GM12878 (cell line): ENCODE data around the gene IMMP2L. TPM values are rescaled to one million over a fixed set of nuclear protein-coding genes. Genes with fewer than 3 reads are reported as not detected.

Experiments
- ATAC-seq: fragments of 200-7000 bp; cut with Tn5 transposase; 3 replicates; pipeline ENCODE4 v1.9.1; 2020; ENCODE audit warnings: mild to moderate bottlenecking, moderate library complexity
- BruUV-seq: library from RNA; stranded (reverse); fragments of 400-500 nt; replicated peaks from 2 replicates; lab custom pipeline; 2021; lab: Mats Ljungman, UMichigan
- CTCF ChIA-PET: fragments of 300-600 bp; sonication (Branson Sonifier 250); formaldehyde crosslinking; extraction: SDS; loops from one replicate; lab custom pipeline; 2021; ENCODE audit warnings: inconsistent platforms; lab: Yijun Ruan, JAX
- POLR2A ChIA-PET: fragments of 350-600 bp; formaldehyde crosslinking; extraction: SDS; loops from one replicate; lab custom pipeline; 2021; ENCODE audit warnings: inconsistent platforms; lab: Charles Lee
- RAD21 ChIA-PET: fragments of 300-600 bp; sonication (Branson Sonifier 250); formaldehyde crosslinking; loops from one replicate; lab custom pipeline; 2023; ENCODE audit warnings: antibody characterized with exemption; ENCODE audit not compliant: unreplicated experiment; lab: Charles Lee
- SMC1A ChIA-PET: fragments of 300-600 bp; sonication (Branson Sonifier 250); formaldehyde crosslinking; loops from one replicate; lab custom pipeline; 2023; ENCODE audit not compliant: unreplicated experiment, uncharacterized antibody; lab: Charles Lee
- DNase-seq: peaks from one replicate; pipeline ENCODE4 v3.0.0-alpha.2; 2011; ENCODE audit warnings: low read depth, low spot score
- FAIRE-seq: peaks from 3 replicates; lab custom pipeline; 2011; peaks lifted over from hg19 to GRCh38; lab: Jason Lieb, UNC
- H2AFZ ChIP-seq: 2 replicates; pipeline ENCODE4 v1.6.0; 2011; ENCODE audit warnings: low read depth, low read length, control low read depth; ENCODE audit not compliant: control insufficient read depth
- H3K27ac ChIP-seq: 2 replicates; pipeline ENCODE4 v1.5.1; 2011; ENCODE audit warnings: control low read depth; ENCODE audit not compliant: control insufficient read depth, insufficient read depth
- H3K27me3 ChIP-seq, 2 experiments: replicated peaks in 1 of 2; 2 replicates each; pipeline versions ENCODE4 v1.6.0 to v1.6.1; 2011; ENCODE audit warnings: low read length in 1 of 2; ENCODE audit not compliant: control insufficient read depth in 2 of 2, insufficient read depth in 2 of 2
- H3K36me3 ChIP-seq, 2 experiments: 2 replicates each; pipeline ENCODE4 v1.5.1; 2011; ENCODE audit warnings: low read length in 1 of 2; ENCODE audit not compliant: control insufficient read depth in 2 of 2, insufficient read depth in 2 of 2
- H3K4me1 ChIP-seq: 2 replicates; pipeline ENCODE4 v1.6.1; 2011; ENCODE audit warnings: mild to moderate bottlenecking, low read length, moderate library complexity, mixed read lengths; ENCODE audit not compliant: control insufficient read depth, insufficient read depth
- H3K4me2 ChIP-seq: 2 replicates; pipeline ENCODE4 v1.6.0; 2011; ENCODE audit warnings: control low read depth; ENCODE audit not compliant: control insufficient read depth, insufficient read depth
- H3K4me3 ChIP-seq: fragments of 200-600 bp; sonication (generic); 2 replicates; pipeline ENCODE4 v1.5.1; 2016
- H3K79me2 ChIP-seq: 2 replicates; pipeline ENCODE4 v1.6.0; 2011; ENCODE audit warnings: low read length; ENCODE audit not compliant: control insufficient read depth, insufficient read depth
- H3K9ac ChIP-seq: 2 replicates; pipeline ENCODE4 v1.8.0; 2011; ENCODE audit warnings: low read length, control low read depth, mixed read lengths; ENCODE audit not compliant: control insufficient read depth, insufficient read depth
- H3K9me3 ChIP-seq: replicated peaks from 3 replicates; pipeline ENCODE4 v1.5.1; 2011; ENCODE audit warnings: mild to moderate bottlenecking, low read length; ENCODE audit not compliant: control insufficient read depth, insufficient read depth
- H4K20me1 ChIP-seq: 2 replicates; pipeline ENCODE4 v1.6.0; 2011; ENCODE audit not compliant: control insufficient read depth, insufficient read depth
- CHD1 ChIP-seq: IDR thresholded peaks from 2 replicates; pipeline ENCODE4 v1.6.1; 2012; ENCODE audit warnings: low read depth, low read length, improper control_type of control experiment
- CREB1 ChIP-seq: IDR thresholded peaks from 2 replicates; pipeline ENCODE4 v1.6.1; 2012; ENCODE audit warnings: low read depth, mild to moderate bottlenecking, inconsistent platforms
- DPF2 ChIP-seq: fragments of 450-650 bp; IDR thresholded peaks from 2 replicates; pipeline ENCODE4 v1.6.1; 2017; ENCODE audit warnings: mild to moderate bottlenecking
- EED ChIP-seq: sonication (generic); IDR thresholded peaks from 2 replicates; pipeline ENCODE4 v1.6.1; 2016; ENCODE audit warnings: antibody characterized with exemption, low read depth
- IRF4 ChIP-seq: IDR thresholded peaks from 2 replicates; pipeline ENCODE4 v1.6.1; 2011; ENCODE audit warnings: low read depth, low read length
- MYC ChIP-seq: IDR thresholded peaks from 2 replicates; pipeline ENCODE4 v1.6.1; 2011; ENCODE audit warnings: mild to moderate bottlenecking, low read length, moderate library complexity, inconsistent platforms; ENCODE audit not compliant: insufficient read depth, insufficient replicate concordance, insufficient read length, severe bottlenecking
- NRF1 ChIP-seq: conservative IDR thresholded peaks from 2 replicates; pipeline ENCODE4 v1.6.1; 2011; ENCODE audit warnings: mild to moderate bottlenecking, low read depth, low read length, improper control_type of control experiment
- SP1 ChIP-seq: IDR thresholded peaks from one replicate; pipeline ENCODE4 v1.6.1; 2011; ENCODE audit warnings: low read depth, low read length
- SREBF1 ChIP-seq: IDR thresholded peaks from 2 replicates; pipeline ENCODE4 v1.6.1; 2012; ENCODE audit warnings: mild to moderate bottlenecking, low read length
- TBL1XR1 ChIP-seq: IDR thresholded peaks from 2 replicates; pipeline ENCODE4 v1.6.1; 2012; ENCODE audit warnings: low read depth, low read length, improper control_type of control experiment
- ZNF24 ChIP-seq: fragments of 450-650 bp; IDR thresholded peaks from 2 replicates; pipeline ENCODE4 v1.6.1; 2017; ENCODE audit warnings: antibody characterized with exemption, mild to moderate bottlenecking
- WGBS: methylation state at CpG from one replicate; pipeline ENCODE4 v1.1.6; 2016; ENCODE audit warnings: low lambda C conversion rate; ENCODE audit not compliant: insufficient replicate concordance, insufficient coverage; ENCODE audit errors: missing lambda C conversion rate; 5-methylcytosine and 5-hydroxymethylcytosine counted together
- in situ Hi-C: fragments of 300-500 bp; cut with MboI; formaldehyde crosslinking; loops from 9 replicates; pipeline ENCODE4 v1.14.3; 2018; ENCODE audit warnings: mixed read lengths
- intact Hi-C: fragments of 100-400 bp; cut with micrococcal nuclease; formaldehyde crosslinking; loops from one replicate; pipeline ENCODE4 v1.14.2; 2022; ENCODE audit not compliant: unreplicated experiment
- polyA plus RNA-seq, 11 experiments: library from polyadenylated mRNA; depleted of rRNA in 4 of 11; unstranded in 6 of 11; stranded (reverse) in 5 of 11; fragments of >200 nt; fragmentation: Nextera tagmentation in 4 of 11; fragmentation: Illumina TruSeq in 1 of 11; extraction: Ambion mirVana in 4 of 11; extraction: Trizol in 1 of 11; gene quantifications; 1 replicate in 1 of 11; 2 replicates in 10 of 11; pipeline versions ENCODE4 v1.2.1 to v1.2.3, GENCODE V29; 2011 to 2016; ENCODE audit warnings: inconsistent platforms in 2 of 11, missing spikeins in 2 of 11, low read depth in 1 of 11
- total RNA-seq, 4 experiments: library from RNA; depleted of rRNA in 3 of 4; stranded (reverse); fragments of >200 nt in 3 of 4; fragmentation: Illumina TruSeq in 1 of 4; extraction: Trizol in 1 of 4; gene quantifications; 2 replicates each; pipeline versions ENCODE4 v1.2.1 to v1.2.3, GENCODE V29; 2013 to 2021
- TF ChIP-seq, protein P1 (sequence below): fragments of 450-650 bp; IDR thresholded peaks from 2 replicates; pipeline ENCODE4 v1.6.1; 2017; ENCODE audit warnings: mild to moderate bottlenecking, moderate library complexity
- TF ChIP-seq, protein P2 (sequence below): fragments of 450-650 bp; IDR thresholded peaks from 2 replicates; pipeline ENCODE4 v1.6.1; 2017; ENCODE audit warnings: borderline replicate concordance
- TF ChIP-seq, protein P3 (sequence below): IDR thresholded peaks from 2 replicates; pipeline ENCODE4 v1.6.1; 2012; ENCODE audit warnings: improper control_type of control experiment, low read depth, low read length; ENCODE audit not compliant: insufficient replicate concordance

The IMMP2L gene
- total and polyA plus RNA-seq, 10 of the 15 experiments (the other 5 are each of a cell fraction or from before 2014, with no cell fraction given): 12.6 to 46.3 (median 19.6) TPM

DNA sequence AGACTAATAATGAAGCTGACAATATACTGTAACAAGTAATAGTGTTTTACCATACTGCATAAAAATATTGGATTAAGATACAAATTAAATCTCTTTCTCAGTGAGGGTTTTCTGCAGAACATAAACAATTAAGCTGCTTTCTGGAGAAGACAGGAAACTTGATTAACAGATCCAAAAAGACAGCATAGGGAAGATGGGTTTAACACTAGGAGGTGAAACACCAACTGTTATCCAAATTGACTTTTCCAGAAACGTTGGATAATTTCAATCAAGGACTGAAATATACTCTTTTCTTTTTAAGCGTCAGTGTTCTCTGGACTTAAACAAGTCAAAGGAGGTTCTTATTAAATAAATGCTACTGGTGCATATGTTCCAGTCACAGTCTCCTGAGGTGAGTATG, 45.3 kb upstream of the IMMP2L start:
- no TSS peak for BruUV-seq
- RAD21 ChIA-PET: interaction anchor here (0.5 kb wide), 1 partner anchor 618 kb away, joined by 3 read pairs; no protein-coding TSS in a partner anchor
- intact Hi-C loops (no loop called here), in situ Hi-C loops (no loop called here)
- ATAC-seq (no peak), FAIRE-seq (no peak), DNase-seq (no peak)
- Histone ChIP-seq H4K20me1 (no peaks in the 10 kb centered on the region), H3K4me1 (no peaks in the 10 kb centered on the region), H3K4me2 (no peak overlapping the region), H3K9me3 (no peaks in the 10 kb centered on the region), H3K79me2 (no peaks in the 10 kb centered on the region), H3K27ac (no peak overlapping the region), H3K27me3 (no peaks in the 10 kb centered on the region), H2AFZ (no peak overlapping the region), H3K4me3 (no peak overlapping the region), H3K36me3 (no peaks in the 10 kb centered on the region), H3K9ac (no peak overlapping the region)
- SMC1A ChIA-PET: no interaction called here
- CTCF ChIA-PET: no interaction called here
- POLR2A ChIA-PET: no interaction called here
- WGBS: 50% methylated on average over 2 of the region's 2 CpGs
- no peak for TF ChIP-seq SP1
- TF ChIP-seq TBL1XR1: no peak
- TF ChIP-seq, protein P1, sequence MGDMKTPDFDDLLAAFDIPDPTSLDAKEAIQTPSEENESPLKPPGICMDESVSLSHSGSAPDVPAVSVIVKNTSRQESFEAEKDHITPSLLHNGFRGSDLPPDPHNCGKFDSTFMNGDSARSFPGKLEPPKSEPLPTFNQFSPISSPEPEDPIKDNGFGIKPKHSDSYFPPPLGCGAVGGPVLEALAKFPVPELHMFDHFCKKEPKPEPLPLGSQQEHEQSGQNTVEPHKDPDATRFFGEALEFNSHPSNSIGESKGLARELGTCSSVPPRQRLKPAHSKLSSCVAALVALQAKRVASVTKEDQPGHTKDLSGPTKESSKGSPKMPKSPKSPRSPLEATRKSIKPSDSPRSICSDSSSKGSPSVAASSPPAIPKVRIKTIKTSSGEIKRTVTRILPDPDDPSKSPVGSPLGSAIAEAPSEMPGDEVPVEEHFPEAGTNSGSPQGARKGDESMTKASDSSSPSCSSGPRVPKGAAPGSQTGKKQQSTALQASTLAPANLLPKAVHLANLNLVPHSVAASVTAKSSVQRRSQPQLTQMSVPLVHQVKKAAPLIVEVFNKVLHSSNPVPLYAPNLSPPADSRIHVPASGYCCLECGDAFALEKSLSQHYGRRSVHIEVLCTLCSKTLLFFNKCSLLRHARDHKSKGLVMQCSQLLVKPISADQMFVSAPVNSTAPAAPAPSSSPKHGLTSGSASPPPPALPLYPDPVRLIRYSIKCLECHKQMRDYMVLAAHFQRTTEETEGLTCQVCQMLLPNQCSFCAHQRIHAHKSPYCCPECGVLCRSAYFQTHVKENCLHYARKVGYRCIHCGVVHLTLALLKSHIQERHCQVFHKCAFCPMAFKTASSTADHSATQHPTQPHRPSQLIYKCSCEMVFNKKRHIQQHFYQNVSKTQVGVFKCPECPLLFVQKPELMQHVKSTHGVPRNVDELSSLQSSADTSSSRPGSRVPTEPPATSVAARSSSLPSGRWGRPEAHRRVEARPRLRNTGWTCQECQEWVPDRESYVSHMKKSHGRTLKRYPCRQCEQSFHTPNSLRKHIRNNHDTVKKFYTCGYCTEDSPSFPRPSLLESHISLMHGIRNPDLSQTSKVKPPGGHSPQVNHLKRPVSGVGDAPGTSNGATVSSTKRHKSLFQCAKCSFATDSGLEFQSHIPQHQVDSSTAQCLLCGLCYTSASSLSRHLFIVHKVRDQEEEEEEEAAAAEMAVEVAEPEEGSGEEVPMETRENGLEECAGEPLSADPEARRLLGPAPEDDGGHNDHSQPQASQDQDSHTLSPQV: no peak
- no peak for TF ChIP-seq ZNF24
- no peak for TF ChIP-seq CREB1
- TF ChIP-seq NRF1: no peak
- TF ChIP-seq SREBF1: no peak
- TF ChIP-seq DPF2: no peak
- TF ChIP-seq, protein P2, sequence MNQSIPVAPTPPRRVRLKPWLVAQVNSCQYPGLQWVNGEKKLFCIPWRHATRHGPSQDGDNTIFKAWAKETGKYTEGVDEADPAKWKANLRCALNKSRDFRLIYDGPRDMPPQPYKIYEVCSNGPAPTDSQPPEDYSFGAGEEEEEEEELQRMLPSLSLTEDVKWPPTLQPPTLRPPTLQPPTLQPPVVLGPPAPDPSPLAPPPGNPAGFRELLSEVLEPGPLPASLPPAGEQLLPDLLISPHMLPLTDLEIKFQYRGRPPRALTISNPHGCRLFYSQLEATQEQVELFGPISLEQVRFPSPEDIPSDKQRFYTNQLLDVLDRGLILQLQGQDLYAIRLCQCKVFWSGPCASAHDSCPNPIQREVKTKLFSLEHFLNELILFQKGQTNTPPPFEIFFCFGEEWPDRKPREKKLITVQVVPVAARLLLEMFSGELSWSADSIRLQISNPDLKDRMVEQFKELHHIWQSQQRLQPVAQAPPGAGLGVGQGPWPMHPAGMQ: no peak
- no peak for TF ChIP-seq IRF4
- TF ChIP-seq CHD1: no peak
- no peak for TF ChIP-seq EED
- TF ChIP-seq MYC: no peak
- TF ChIP-seq, protein P3, sequence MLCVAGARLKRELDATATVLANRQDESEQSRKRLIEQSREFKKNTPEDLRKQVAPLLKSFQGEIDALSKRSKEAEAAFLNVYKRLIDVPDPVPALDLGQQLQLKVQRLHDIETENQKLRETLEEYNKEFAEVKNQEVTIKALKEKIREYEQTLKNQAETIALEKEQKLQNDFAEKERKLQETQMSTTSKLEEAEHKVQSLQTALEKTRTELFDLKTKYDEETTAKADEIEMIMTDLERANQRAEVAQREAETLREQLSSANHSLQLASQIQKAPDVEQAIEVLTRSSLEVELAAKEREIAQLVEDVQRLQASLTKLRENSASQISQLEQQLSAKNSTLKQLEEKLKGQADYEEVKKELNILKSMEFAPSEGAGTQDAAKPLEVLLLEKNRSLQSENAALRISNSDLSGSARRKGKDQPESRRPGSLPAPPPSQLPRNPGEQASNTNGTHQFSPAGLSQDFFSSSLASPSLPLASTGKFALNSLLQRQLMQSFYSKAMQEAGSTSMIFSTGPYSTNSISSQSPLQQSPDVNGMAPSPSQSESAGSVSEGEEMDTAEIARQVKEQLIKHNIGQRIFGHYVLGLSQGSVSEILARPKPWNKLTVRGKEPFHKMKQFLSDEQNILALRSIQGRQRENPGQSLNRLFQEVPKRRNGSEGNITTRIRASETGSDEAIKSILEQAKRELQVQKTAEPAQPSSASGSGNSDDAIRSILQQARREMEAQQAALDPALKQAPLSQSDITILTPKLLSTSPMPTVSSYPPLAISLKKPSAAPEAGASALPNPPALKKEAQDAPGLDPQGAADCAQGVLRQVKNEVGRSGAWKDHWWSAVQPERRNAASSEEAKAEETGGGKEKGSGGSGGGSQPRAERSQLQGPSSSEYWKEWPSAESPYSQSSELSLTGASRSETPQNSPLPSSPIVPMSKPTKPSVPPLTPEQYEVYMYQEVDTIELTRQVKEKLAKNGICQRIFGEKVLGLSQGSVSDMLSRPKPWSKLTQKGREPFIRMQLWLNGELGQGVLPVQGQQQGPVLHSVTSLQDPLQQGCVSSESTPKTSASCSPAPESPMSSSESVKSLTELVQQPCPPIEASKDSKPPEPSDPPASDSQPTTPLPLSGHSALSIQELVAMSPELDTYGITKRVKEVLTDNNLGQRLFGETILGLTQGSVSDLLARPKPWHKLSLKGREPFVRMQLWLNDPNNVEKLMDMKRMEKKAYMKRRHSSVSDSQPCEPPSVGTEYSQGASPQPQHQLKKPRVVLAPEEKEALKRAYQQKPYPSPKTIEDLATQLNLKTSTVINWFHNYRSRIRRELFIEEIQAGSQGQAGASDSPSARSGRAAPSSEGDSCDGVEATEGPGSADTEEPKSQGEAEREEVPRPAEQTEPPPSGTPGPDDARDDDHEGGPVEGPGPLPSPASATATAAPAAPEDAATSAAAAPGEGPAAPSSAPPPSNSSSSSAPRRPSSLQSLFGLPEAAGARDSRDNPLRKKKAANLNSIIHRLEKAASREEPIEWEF: no peak
